HEK293T (cell line): ENCODE data around the gene ATF7IP.

Experiments used
- CTBP1 ChIP-seq: fragments of 450-650 bp; IDR thresholded peaks from 2 replicates; pipeline ENCODE4 v1.6.1; 2016; ENCODE audit warnings: borderline replicate concordance
- L3MBTL2 ChIP-seq: fragments of 450-650 bp; conservative IDR thresholded peaks from 2 replicates; pipeline ENCODE4 v1.6.1; 2016; ENCODE audit warnings: mild to moderate bottlenecking
- SUZ12 ChIP-seq: fragments of 450-650 bp; IDR thresholded peaks from 2 replicates; pipeline ENCODE4 v1.6.1; 2016; ENCODE audit warnings: mild to moderate bottlenecking

- TF ChIP-seq SUZ12 (no peak), CTBP1 (no peak), L3MBTL2 (no peak)
Measured at GRCh38 chr12:14514154-14514842, 148.8 kb downstream of the ATF7IP start.
